IPS-20b (cell line): Measurements from ENCODE around the gene ENO4.

Source experiments
- H3K27ac ChIP-seq: one replicate; pipeline ENCODE4 v1.5.1; 2013; ENCODE audit warnings: low read length
- H3K27me3 ChIP-seq: 2 replicates; pipeline ENCODE4 v1.6.1; 2013; ENCODE audit warnings: mild to moderate bottlenecking, low read length, inconsistent platforms; ENCODE audit not compliant: insufficient read depth
- H3K36me3 ChIP-seq: 2 replicates; pipeline ENCODE4 v1.6.1; 2013; ENCODE audit warnings: low read depth, mild to moderate bottlenecking, inconsistent platforms, low read length, moderate library complexity; ENCODE audit not compliant: insufficient read depth
- H3K4me1 ChIP-seq: 2 replicates; pipeline ENCODE4 v1.6.1; 2013; ENCODE audit warnings: mild to moderate bottlenecking, control low read depth, inconsistent platforms, low read length, moderate library complexity; ENCODE audit not compliant: insufficient read depth
- H3K4me3 ChIP-seq: 2 replicates; pipeline ENCODE4 v1.5.1; 2013; ENCODE audit warnings: mild to moderate bottlenecking, low read length, inconsistent platforms
- H3K9ac ChIP-seq: 2 replicates; pipeline ENCODE4 v1.6.1; 2013; ENCODE audit warnings: low read depth, mild to moderate bottlenecking, inconsistent platforms, low read length, moderate library complexity
- H3K9me3 ChIP-seq: 2 replicates; pipeline ENCODE4 v1.6.1; 2013; ENCODE audit warnings: mild to moderate bottlenecking, low read depth, low read length, inconsistent platforms; ENCODE audit not compliant: insufficient read depth

The ENO4 gene

DNA sequence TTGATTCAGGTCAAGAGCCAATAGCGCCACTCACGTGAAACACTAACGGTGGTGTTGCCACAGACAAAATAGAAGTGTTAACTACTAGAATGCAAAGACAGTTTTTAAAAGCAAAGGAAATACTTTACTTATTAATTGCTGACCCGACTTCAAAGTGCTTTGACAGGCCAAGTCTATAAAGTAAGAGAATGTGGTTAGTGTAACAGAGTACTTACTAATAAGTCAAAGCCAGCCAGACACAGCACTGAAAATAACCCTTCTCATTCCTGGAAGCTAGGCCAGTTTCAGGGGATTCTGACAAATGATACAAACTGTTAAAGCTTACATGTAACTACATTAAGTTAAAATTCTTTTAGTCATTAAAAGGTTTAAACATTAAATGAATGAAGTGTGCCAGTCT is 50.3 kb downstream of the ENO4 start:
- Histone ChIP-seq H3K27ac (no peak overlapping the region), H3K27me3 (no peaks in the 10 kb centered on the region), H3K4me3 (no peak overlapping the region), H3K9me3 (no peaks in the 10 kb centered on the region), H3K9ac (no peak overlapping the region), H3K36me3 (no peaks in the 10 kb centered on the region), H3K4me1 (no peaks in the 10 kb centered on the region)

DNA sequence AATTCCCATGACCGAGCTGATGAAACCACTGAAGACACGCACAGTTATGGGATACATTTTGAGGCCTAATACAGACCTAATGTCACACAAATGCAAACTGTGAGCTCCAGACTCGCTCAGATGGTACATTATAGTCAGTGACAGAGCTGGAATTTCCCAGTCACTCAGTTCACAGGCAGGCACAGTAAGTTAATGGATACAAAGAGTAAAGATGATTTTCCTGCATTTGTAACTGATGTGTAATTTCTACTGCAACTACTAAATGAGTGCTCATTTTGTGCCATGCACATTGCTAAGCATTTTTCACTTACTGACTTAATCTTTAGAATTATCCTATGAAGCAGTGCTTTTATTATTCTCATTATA is 56.5 kb downstream of the ENO4 start:
- H3K36me3 ChIP-seq, result 0 out of 2 replicates have a peak, but pooled peaks cover 3% of the 10 kb centered on the region
- H3K4me1 ChIP-seq, result no peaks in the 10 kb centered on the region
- no peaks in the 10 kb centered on the region for H3K9me3 ChIP-seq

DNA sequence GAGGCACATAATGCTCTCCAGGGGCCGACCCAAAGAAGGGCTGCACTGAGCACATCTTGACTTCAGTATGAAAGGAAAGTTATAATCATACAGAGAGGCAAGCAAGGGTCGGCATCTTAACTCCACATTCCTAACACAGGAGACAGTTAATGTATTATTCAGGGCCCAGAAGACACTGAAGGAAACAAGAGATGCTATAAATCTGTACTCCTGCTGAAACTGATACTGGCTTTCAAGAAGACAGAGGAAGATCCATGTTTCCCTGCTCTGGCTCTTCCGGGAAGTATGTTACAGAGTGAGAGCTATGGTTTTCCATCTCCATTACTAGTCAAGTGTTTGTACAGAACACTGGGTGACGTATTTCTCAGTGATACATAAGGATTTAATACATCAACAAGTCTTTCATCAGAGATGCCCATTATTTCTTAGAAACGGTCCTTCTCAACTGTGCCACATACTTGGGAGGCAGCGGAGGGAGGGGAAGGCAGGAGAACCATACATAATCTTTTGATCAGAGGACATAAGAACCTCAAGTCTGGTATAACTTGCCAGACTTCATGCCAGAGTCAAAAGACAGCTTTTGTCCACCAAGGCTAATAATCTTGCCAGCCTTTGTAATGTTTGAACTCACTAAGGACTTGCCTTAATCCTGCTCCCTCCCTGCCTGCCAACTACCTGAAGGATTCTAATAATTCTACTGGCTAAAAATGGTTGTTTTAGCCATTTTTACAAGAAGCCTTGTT is 58.1 kb downstream of the ENO4 start:
- Histone ChIP-seq H3K9me3 (no peaks in the 10 kb centered on the region), H3K27ac (no peak overlapping the region), H3K4me3 (no peak overlapping the region), H3K4me1 (no peaks in the 10 kb centered on the region), H3K36me3 (0 out of 2 replicates have a peak, but pooled peaks cover 3% of the 10 kb centered on the region), H3K9ac (no peak overlapping the region), H3K27me3 (no peaks in the 10 kb centered on the region)

More for the DNA sequence above, 56.5 kb downstream of the ENO4 start:
- Histone ChIP-seq H3K27me3 (no peaks in the 10 kb centered on the region), H3K9ac (no peak overlapping the region), H3K4me3 (no peak overlapping the region), H3K27ac (no peak overlapping the region)

DNA sequence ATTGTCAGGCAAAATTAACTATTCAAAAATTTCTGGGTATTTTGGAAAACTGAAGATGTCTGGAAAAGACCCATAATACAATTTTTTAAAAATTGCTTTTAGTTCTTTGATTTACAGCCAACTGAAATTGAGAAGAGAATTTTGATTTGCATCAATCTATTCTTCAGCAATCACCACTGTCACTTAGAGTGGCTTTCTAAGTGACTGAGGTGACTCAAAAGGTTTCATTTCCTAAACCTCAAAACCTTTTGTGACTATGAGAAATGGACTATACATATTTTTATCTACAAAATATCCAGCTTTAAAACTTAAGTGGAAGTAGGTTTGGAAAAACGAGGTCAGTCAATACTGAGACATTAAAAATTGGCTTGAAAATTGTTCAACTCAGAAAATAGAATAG is 60.0 kb downstream of the ENO4 start:
- Histone ChIP-seq H3K9me3 (no peaks in the 10 kb centered on the region), H3K4me1 (no peaks in the 10 kb centered on the region), H3K27ac (no peak overlapping the region), H3K27me3 (no peaks in the 10 kb centered on the region), H3K9ac (no peak overlapping the region), H3K4me3 (no peak overlapping the region), H3K36me3 (0 out of 2 replicates have a peak, but pooled peaks cover 3% of the 10 kb centered on the region)

DNA sequence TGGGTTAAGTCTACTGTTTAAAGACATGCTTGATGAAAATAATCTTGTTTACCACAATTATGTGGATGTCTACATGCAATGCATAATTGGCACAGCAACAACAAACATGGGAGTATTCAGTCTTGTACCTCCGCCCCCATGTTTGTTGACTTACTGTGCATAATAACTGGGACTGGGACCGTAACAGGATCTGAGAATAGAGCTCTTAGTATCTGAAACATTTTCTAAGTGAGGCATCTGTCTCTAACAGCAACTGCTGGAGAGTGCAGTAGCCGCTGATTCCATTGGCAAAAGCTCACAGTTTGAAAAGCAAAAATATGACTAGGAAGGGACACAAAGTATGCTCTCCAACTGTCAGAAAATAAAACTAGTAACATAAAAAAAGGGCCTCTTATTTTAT is 61.6 kb downstream of the ENO4 start:
- Histone ChIP-seq H3K9me3 (no peaks in the 10 kb centered on the region), H3K27ac (no peak overlapping the region), H3K36me3 (peaks cover 9% of the 10 kb centered on the region), H3K4me1 (no peaks in the 10 kb centered on the region), H3K9ac (no peak overlapping the region), H3K27me3 (no peaks in the 10 kb centered on the region), H3K4me3 (no peak overlapping the region)

DNA sequence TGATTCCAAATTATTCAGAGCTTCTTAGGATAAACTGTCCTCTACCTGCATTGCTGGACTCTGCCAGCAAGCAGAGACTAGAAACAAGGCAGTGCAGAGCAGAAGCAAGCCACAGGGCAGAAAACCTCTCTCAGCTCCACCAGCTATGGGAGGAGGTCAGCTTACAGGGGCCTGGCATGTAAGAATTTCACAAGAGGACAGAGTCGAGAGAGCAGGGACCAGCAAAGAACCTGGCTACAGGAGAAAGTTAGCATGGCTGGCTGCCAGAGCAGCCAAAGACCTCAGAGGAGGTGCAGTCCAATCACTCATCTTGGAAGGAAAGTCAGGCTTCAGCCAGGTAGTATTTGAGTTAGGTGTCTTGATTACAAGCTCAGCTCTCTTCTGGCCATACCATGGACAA is 62.9 kb downstream of the ENO4 start:
- Histone ChIP-seq H3K4me3 (no peak overlapping the region), H3K9ac (no peak overlapping the region), H3K27ac (no peak overlapping the region), H3K36me3 (peaks cover 9% of the 10 kb centered on the region), H3K27me3 (no peaks in the 10 kb centered on the region), H3K4me1 (no peaks in the 10 kb centered on the region), H3K9me3 (no peaks in the 10 kb centered on the region)

DNA sequence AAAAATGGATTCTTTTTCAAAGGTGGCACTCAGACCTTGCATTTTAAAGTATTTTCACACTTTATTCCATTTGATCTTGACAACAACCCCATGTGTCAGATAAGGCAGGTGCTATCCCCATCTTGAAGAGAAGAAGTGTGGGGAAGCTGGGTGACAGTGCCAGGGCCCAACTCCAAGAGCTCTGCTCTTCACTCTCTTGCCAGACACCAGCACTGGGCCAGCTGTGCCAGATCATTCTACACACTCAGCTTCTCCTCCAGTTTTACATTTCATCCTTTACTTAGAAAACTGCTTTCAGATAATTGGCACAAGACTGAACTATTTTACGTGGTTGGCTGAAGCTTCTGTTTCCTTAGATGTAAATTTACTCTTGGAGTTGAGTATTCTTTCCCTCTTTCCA is 64.4 kb downstream of the ENO4 start:
- Histone ChIP-seq H3K27ac (no peak overlapping the region), H3K9me3 (no peaks in the 10 kb centered on the region), H3K9ac (no peak overlapping the region), H3K27me3 (no peaks in the 10 kb centered on the region), H3K4me1 (no peaks in the 10 kb centered on the region; the same call in 1 of the 2 replicates), H3K36me3 (peaks cover 9% of the 10 kb centered on the region), H3K4me3 (no peak overlapping the region)

DNA sequence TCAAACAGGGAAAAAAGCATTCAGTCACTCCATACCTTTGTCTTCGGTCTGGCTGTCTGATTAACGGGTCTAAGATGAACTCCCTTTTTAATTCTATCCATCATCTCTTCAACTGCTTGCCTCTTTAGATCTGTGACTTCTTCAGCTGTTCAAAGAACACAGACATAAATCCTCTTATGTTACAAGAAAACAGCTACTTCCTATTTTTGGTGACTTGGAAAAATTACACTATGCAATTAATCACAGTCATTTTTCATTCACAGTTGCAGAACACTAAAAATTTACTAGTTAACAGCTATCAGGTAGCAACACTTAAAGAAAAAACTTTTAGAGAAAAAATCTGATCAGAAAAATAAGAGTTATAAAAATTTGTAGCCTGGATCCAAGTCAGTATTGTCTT is 66.0 kb downstream of the ENO4 start:
- no peak overlapping the region for H3K27ac ChIP-seq
- no peaks in the 10 kb centered on the region; the same call in 1 of the 2 replicates for H3K4me1 ChIP-seq
- H3K9ac ChIP-seq, result no peak overlapping the region
- H3K36me3 ChIP-seq, result peaks cover 6% of the 10 kb centered on the region
- H3K4me3 ChIP-seq, result no peak overlapping the region
- H3K9me3 ChIP-seq, result no peaks in the 10 kb centered on the region
- H3K27me3 ChIP-seq, result no peaks in the 10 kb centered on the region

DNA sequence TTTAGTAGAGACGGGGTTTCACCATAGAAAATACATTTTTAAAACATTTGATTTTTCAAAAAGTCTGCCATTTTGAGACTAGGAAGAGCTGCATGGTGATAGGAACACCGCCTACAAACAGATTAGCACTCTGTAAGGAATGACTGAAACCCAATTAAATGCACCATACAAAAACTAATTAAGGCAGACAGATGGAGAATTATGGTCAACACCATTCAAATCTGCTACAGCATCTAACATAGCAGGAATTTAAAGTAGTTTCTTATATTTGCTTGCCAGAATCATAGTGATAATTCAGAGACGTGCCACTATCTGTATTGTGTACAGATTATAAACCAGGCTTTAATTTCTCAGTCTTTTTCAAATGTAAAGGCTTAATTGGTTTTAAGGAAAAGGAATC is 68.2 kb downstream of the ENO4 start:
- H3K4me1 ChIP-seq, result no peaks in the 10 kb centered on the region; the same call in 1 of the 2 replicates
- H3K36me3 ChIP-seq, result peaks cover 14% of the 10 kb centered on the region
- no peaks in the 10 kb centered on the region for H3K27me3 ChIP-seq
- H3K4me3 ChIP-seq, result no peak overlapping the region
- H3K9me3 ChIP-seq, result no peaks in the 10 kb centered on the region
- H3K9ac ChIP-seq, result no peak overlapping the region
- H3K27ac ChIP-seq, result no peak overlapping the region

DNA sequence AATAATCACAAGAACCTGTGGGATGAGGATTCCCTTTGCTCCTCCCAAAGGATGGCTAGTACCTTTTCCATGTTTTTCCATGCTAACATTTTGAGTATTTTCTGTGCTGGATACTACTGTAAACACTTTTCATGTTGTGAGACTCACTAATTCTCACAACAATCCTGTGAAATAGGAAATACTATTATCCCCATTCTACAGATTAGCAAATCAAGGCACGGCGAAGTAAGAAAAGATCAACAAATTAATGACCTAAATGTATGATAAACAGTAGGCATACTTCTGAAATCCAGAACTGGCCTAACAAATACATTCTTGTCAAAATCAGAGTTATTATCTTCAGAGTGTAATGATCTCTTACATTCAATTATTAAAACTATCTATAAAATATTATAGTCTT is 69.3 kb downstream of the ENO4 start:
- H3K9me3 ChIP-seq, result no peaks in the 10 kb centered on the region
- H3K4me3 ChIP-seq, result no peak overlapping the region
- H3K27ac ChIP-seq, result no peak overlapping the region
- no peaks in the 10 kb centered on the region; the same call in 1 of the 2 replicates for H3K4me1 ChIP-seq
- H3K27me3 ChIP-seq, result no peaks in the 10 kb centered on the region
- H3K9ac ChIP-seq, result no peak overlapping the region
- peaks cover 14% of the 10 kb centered on the region for H3K36me3 ChIP-seq

DNA sequence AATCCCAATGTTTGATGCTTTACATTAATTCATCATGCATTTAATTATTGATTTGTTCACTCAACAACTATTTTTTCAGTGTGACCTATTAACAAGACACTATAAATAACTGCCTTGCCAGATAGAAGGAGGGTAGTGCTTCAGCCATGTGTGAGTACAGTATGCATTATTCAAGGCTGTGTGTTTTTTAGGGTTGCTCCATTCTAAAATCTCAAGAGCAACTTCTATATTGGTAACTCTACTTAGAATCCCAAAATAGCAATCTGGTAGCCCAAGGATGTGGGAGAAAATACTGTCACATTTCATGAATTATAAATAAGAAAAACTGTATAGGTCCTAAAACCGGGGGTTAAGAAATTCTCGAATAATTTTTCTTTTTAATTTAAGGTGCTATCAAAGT is 69.9 kb downstream of the ENO4 start:
- Histone ChIP-seq H3K27me3 (no peaks in the 10 kb centered on the region), H3K27ac (no peak overlapping the region), H3K4me1 (no peaks in the 10 kb centered on the region; the same call in 1 of the 2 replicates), H3K9me3 (no peaks in the 10 kb centered on the region), H3K4me3 (no peak overlapping the region), H3K9ac (no peak overlapping the region), H3K36me3 (peaks cover 14% of the 10 kb centered on the region)

DNA sequence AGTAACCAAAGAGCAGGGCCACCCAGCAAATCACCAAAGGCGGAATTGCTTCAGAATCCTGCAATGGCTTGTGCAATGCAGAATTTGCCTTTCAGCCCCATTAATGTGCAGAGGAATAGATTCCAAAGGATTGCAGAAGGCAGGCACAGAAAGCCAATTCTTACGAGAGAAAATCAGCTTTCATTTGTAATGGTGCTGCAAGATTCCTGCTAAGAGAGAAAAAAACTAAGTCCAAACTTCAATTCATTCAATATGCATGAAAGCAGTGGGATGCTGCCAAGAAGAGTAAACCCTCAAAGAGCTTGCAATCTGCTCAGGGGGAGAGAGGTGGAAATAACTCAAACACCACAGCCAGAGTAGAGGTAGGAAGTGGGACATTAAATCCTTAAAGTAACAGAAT is 70.4 kb downstream of the ENO4 start:
- H3K27ac ChIP-seq, result no peak overlapping the region
- no peak overlapping the region for H3K9ac ChIP-seq
- no peaks in the 10 kb centered on the region for H3K27me3 ChIP-seq
- no peaks in the 10 kb centered on the region for H3K9me3 ChIP-seq
- H3K4me1 ChIP-seq, result no peaks in the 10 kb centered on the region; the same call in 1 of the 2 replicates
- no peak overlapping the region for H3K4me3 ChIP-seq
- peaks cover 11% of the 10 kb centered on the region for H3K36me3 ChIP-seq
